Right lobe of liver (tissue), 6 donors: ENCODE measurements around the gene NAP1L1. TPM values are rescaled to one million over a fixed set of nuclear protein-coding genes. Genes with fewer than 3 reads are reported as not detected.

Experiments
- ATAC-seq, 4 donors: fragments of 200-7000 bp; cut with Tn5 transposase; one replicate each; pipeline ENCODE4 v1.9.1; 2020; ENCODE audit warnings: mild to moderate bottlenecking in 4 of 4, moderate library complexity in 4 of 4
- DNase-seq, 3 donors: peaks; one replicate each; pipeline ENCODE4 v3.0.0-alpha.2; 2020
- H3K27ac ChIP-seq, 3 donors: fragments of 200-600 bp; one replicate each; pipeline ENCODE4 v1.8.0; 2022
- H3K27me3 ChIP-seq, 2 donors: fragments of 200-600 bp; one replicate each; pipeline ENCODE4 v1.8.0; 2022
- H3K36me3 ChIP-seq, 4 donors: fragments of 200-600 bp; sonication (generic) in 1 of 4; one replicate each; pipeline versions ENCODE4 v1.5.1 to v1.8.0; 2017 to 2022; ENCODE audit warnings: control low read depth in 1 of 4
- H3K4me1 ChIP-seq, 4 donors: fragments of 200-600 bp; sonication (generic) in 1 of 4; one replicate each; pipeline versions ENCODE4 v1.5.1 to v1.8.0; 2017 to 2022; ENCODE audit warnings: control low read depth in 1 of 4
- H3K4me3 ChIP-seq, 3 donors: fragments of 200-600 bp; one replicate each; pipeline ENCODE4 v1.8.0; 2022
- H3K9me3 ChIP-seq, 4 donors: fragments of 200-600 bp; sonication (generic) in 1 of 4; one replicate each; pipeline versions ENCODE4 v1.5.1 to v1.8.0; 2017 to 2022; ENCODE audit warnings: control low read depth in 1 of 4
- CTCF ChIP-seq, 4 donors: fragments of 200-600 bp in 3 of 4; fragments of 450-650 bp in 1 of 4; IDR thresholded peaks; one replicate each; pipeline versions ENCODE4 v1.5.1 to v1.8.0; 2016 to 2022; ENCODE audit warnings: antibody characterized with exemption in 4 of 4, mild to moderate bottlenecking in 2 of 4
- POLR2A ChIP-seq: fragments of 450-650 bp; IDR thresholded peaks from one replicate; pipeline ENCODE4 v1.6.1; 2017; ENCODE audit warnings: antibody characterized with exemption, mild to moderate bottlenecking
- WGBS: methylation state at CpG from one replicate; pipeline ENCODE4 v1.1.6; 2018; ENCODE audit warnings: low coverage, low lambda C conversion rate; ENCODE audit not compliant: insufficient coverage; ENCODE audit errors: missing lambda C conversion rate; 5-methylcytosine and 5-hydroxymethylcytosine counted together
- intact Hi-C, 2 donors: fragments of 100-400 bp; cut with DNase I; formaldehyde crosslinking; loops; one replicate each; pipeline versions ENCODE4 v1.11.2 to v1.14.1; 2022
- total RNA-seq, 6 experiments: library from RNA; depleted of rRNA in 2 of 6; stranded (reverse); fragments of >200 nt in 2 of 6; fragmentation: NEBNext Ultra II Directional in 3 of 6; extraction: Animal tissue kit (Norgen Biotek cat#: 25700) in 3 of 6; gene quantifications; one replicate each; pipeline versions ENCODE4 v1.1.0 to v1.2.4, GENCODE V29; 2016 to 2023
- donor health status: DM: no; HTN: yes; CAD: no.
- donor health status: DM: no; HTN: no; CAD: no.
- donor health status: DM: no; HTN: no; CAD: no.
- donor health status: DM: no; HTN: yes; CAD: no.
- donor health status: DM: no; HTN: yes; CAD: no.

NAP1L1 gene
- total RNA-seq, 6 experiments from 2014 or later = 61.9 to 99.1 (median 81.5) TPM

- no peaks in the 10 kb centered on the region for H3K36me3 ChIP-seq
- no peaks in the 10 kb centered on the region for H3K27me3 ChIP-seq
- intact Hi-C loops = no loop called here
- no peak for TF ChIP-seq CTCF (IDR thresholded peaks at IDR 0.05)
- no peak for TF ChIP-seq POLR2A
- DNase-seq (no peak), ATAC-seq (no peak)
- no peak overlapping the region for H3K27ac ChIP-seq
- WGBS = 56% methylated on average over 1 of the region's 1 CpG
- H3K9me3 ChIP-seq = no peaks in the 10 kb centered on the region
- H3K4me3 ChIP-seq = no peak overlapping the region
- H3K4me1 ChIP-seq = no peaks in the 10 kb centered on the region
Observed at GRCh38 chr12:76101739-76102385, 17.4 kb upstream of the NAP1L1 start.

- WGBS = 97% methylated on average over 3 of the region's 3 CpGs
- Histone ChIP-seq H3K9me3 (no peaks in the 10 kb centered on the region), H3K27me3 (no peaks in the 10 kb centered on the region), H3K4me1 (no peaks in the 10 kb centered on the region), H3K36me3 (no peaks in the 10 kb centered on the region), H3K4me3 (no peak overlapping the region), H3K27ac (no peak overlapping the region)
- intact Hi-C loops = no loop called here
- no peak for TF ChIP-seq POLR2A
- no peak for TF ChIP-seq CTCF (IDR thresholded peaks at IDR 0.05)
- ATAC-seq = no peak
- DNase-seq = no peak
Observed at GRCh38 chr12:76096079-76096646, 11.7 kb upstream of the NAP1L1 start.

- Histone ChIP-seq H3K27ac (no peak overlapping the region), H3K4me1 (no peaks in the 10 kb centered on the region), H3K9me3 (no peaks in the 10 kb centered on the region), H3K4me3 (no peak overlapping the region), H3K36me3 (no peaks in the 10 kb centered on the region), H3K27me3 (no peaks in the 10 kb centered on the region)
- no peak for TF ChIP-seq CTCF (IDR thresholded peaks at IDR 0.05)
- TF ChIP-seq POLR2A = no peak
- DNase-seq (no peak), ATAC-seq (no peak)
- intact Hi-C loops = no loop called here
- WGBS = 86% methylated on average over 3 of the region's 3 CpGs
Observed at GRCh38 chr12:76094754-76095153, 10.3 kb upstream of the NAP1L1 start.

- intact Hi-C loops = no loop called here
- TF ChIP-seq CTCF (IDR thresholded peaks at IDR 0.05) (no peak), POLR2A (no peak)
- H3K27ac ChIP-seq = no peak overlapping the region
- H3K4me1 ChIP-seq = no peaks in the 10 kb centered on the region
- H3K4me3 ChIP-seq = no peak overlapping the region
- ATAC-seq (no peak), DNase-seq (no peak)
- no peaks in the 10 kb centered on the region for H3K27me3 ChIP-seq
- 80% methylated on average over 1 of the region's 2 CpGs for WGBS
- H3K9me3 ChIP-seq = no peaks in the 10 kb centered on the region
- H3K36me3 ChIP-seq = no peaks in the 10 kb centered on the region
Observed at GRCh38 chr12:76091246-76091754, 6.8 kb upstream of the NAP1L1 start.
